CD14-positive monocyte (primary cell): ENCODE measurements around the gene RARS2. TPM values are rescaled to one million over a fixed set of nuclear protein-coding genes. Genes with fewer than 3 reads are reported as not detected.

Source experiments
- DNase-seq, 3 donors: peaks; one replicate each; pipeline ENCODE4 v3.0.0-alpha.2; 2011 to 2022
- H2AFZ ChIP-seq: 2 replicates; pipeline ENCODE4 v1.6.0; 2012; ENCODE audit warnings: mild to moderate bottlenecking, low read depth, low read length, inconsistent platforms; ENCODE audit not compliant: insufficient read depth, poor library complexity, severe bottlenecking
- H3K27ac ChIP-seq, 2 donors: 1 replicate in 1 of 2; 2 replicates in 1 of 2; pipeline ENCODE4 v1.5.1; 2012 to 2013; ENCODE audit warnings: low read length in 2 of 2, control low read depth in 1 of 2, inconsistent platforms in 1 of 2, low read depth in 1 of 2, mild to moderate bottlenecking in 1 of 2
- H3K27me3 ChIP-seq, 2 donors: one replicate each; pipeline versions ENCODE4 v1.6.0 to v1.6.1; 2011 to 2013; ENCODE audit warnings: low read length in 2 of 2; ENCODE audit not compliant: control insufficient read depth in 2 of 2, insufficient read depth in 2 of 2
- H3K36me3 ChIP-seq, 2 donors: replicated peaks in 1 of 2; 1 replicate in 1 of 2; 2 replicates in 1 of 2; pipeline versions ENCODE4 v1.5.1 to v1.6.1; 2012 to 2013; ENCODE audit warnings: low read length in 2 of 2, control low read depth in 1 of 2, inconsistent platforms in 1 of 2, mild to moderate bottlenecking in 1 of 2; ENCODE audit not compliant: insufficient read depth in 2 of 2, control insufficient read depth in 1 of 2
- H3K4me1 ChIP-seq, 2 donors: 1 replicate in 1 of 2; 2 replicates in 1 of 2; pipeline versions ENCODE4 v1.5.1 to v1.6.1; 2012 to 2013; ENCODE audit warnings: low read length in 2 of 2, control low read depth in 1 of 2, inconsistent platforms in 1 of 2, mild to moderate bottlenecking in 1 of 2, moderate library complexity in 1 of 2; ENCODE audit not compliant: insufficient read depth in 2 of 2, control insufficient read depth in 1 of 2
- H3K4me2 ChIP-seq: replicated peaks from 2 replicates; pipeline ENCODE3; 2012; ENCODE audit warnings: low read length, moderate library complexity, mild to moderate bottlenecking; ENCODE audit not compliant: poor library complexity, severe bottlenecking; ENCODE audit errors: extremely low read depth
- H3K4me3 ChIP-seq, 3 experiments: fragments of 200-600 bp in 1 of 3; sonication (generic) in 1 of 3; replicated peaks in 1 of 3; 1 replicate in 2 of 3; 2 replicates in 1 of 3; pipeline ENCODE4 v1.5.1; 2011 to 2013; ENCODE audit warnings: low read length in 3 of 3, mild to moderate bottlenecking in 3 of 3, control low read depth in 2 of 3, low read depth in 2 of 3, inconsistent platforms in 1 of 3, moderate library complexity in 1 of 3
- H3K79me2 ChIP-seq: 2 replicates; pipeline ENCODE4 v1.6.0; 2012; ENCODE audit warnings: mild to moderate bottlenecking, control low read depth, inconsistent platforms, low read length, moderate library complexity; ENCODE audit not compliant: insufficient read depth
- H3K9ac ChIP-seq: 2 replicates; pipeline ENCODE4 v1.6.0; 2017; ENCODE audit warnings: low read length, mild to moderate bottlenecking; ENCODE audit not compliant: insufficient read depth, poor library complexity, severe bottlenecking
- H3K9me3 ChIP-seq, 2 donors: replicated peaks in 1 of 2; 1 replicate in 1 of 2; 2 replicates in 1 of 2; pipeline versions ENCODE4 v1.5.1 to v1.6.1; 2012 to 2013; ENCODE audit warnings: low read length in 2 of 2, control low read depth in 1 of 2; ENCODE audit not compliant: control insufficient read depth in 1 of 2, insufficient read depth in 1 of 2
- H4K20me1 ChIP-seq: 2 replicates; pipeline ENCODE4 v1.6.0; 2012; ENCODE audit warnings: mild to moderate bottlenecking, low read length, control low read depth, moderate library complexity; ENCODE audit not compliant: insufficient read depth
- H3K27ac Mint-ChIP-seq, 7 donors: one replicate each; pipeline ENCODE4 v1.8.0; 2020; ENCODE audit warnings: mild to moderate bottlenecking in 7 of 7, mixed read lengths in 7 of 7, moderate library complexity in 6 of 7, inconsistent platforms in 2 of 7
- H3K27me3 Mint-ChIP-seq, 3 donors: one replicate each; pipeline ENCODE4 v1.8.0; 2021 to 2022; ENCODE audit warnings: low read depth in 3 of 3, mild to moderate bottlenecking in 3 of 3, mixed read lengths in 3 of 3, moderate library complexity in 3 of 3, inconsistent platforms in 1 of 3
- H3K36me3 Mint-ChIP-seq, 2 donors: one replicate each; pipeline ENCODE4 v1.8.0; 2020; ENCODE audit warnings: mixed read lengths in 2 of 2, inconsistent platforms in 1 of 2, mild to moderate bottlenecking in 1 of 2
- H3K4me1 Mint-ChIP-seq: one replicate; pipeline ENCODE4 v1.8.0; 2020; ENCODE audit warnings: mild to moderate bottlenecking, mixed read lengths
- H3K4me3 Mint-ChIP-seq, 2 donors: one replicate each; pipeline ENCODE4 v1.8.0; 2020; ENCODE audit warnings: mild to moderate bottlenecking in 2 of 2, mixed read lengths in 2 of 2, moderate library complexity in 1 of 2
- H3K9me3 Mint-ChIP-seq, 7 donors: one replicate each; pipeline ENCODE4 v1.8.0; 2020 to 2022; ENCODE audit warnings: mixed read lengths in 7 of 7, mild to moderate bottlenecking in 6 of 7, moderate library complexity in 6 of 7, inconsistent platforms in 2 of 7
- WGBS: methylation state at CpG from one replicate; pipeline ENCODE4 v1.1.5; 2013; ENCODE audit warnings: missing lambda C conversion rate; ENCODE audit not compliant: insufficient coverage; 5-methylcytosine and 5-hydroxymethylcytosine counted together
- intact Hi-C, 2 donors: fragments of 100-400 bp; cut with micrococcal nuclease; formaldehyde crosslinking; loops; one replicate each; pipeline versions ENCODE4 v1.15.0 to v1.15.1; 2023
- polyA plus RNA-seq, 3 donors: library from polyadenylated mRNA; depleted of rRNA in 1 of 3; unstranded in 2 of 3; stranded (reverse) in 1 of 3; fragments of 300-500 nt in 2 of 3; fragments of >200 nt in 1 of 3; fragmentation: Illumina TruSeq in 2 of 3; gene quantifications; 1 replicate in 2 of 3; 2 replicates in 1 of 3; pipeline ENCODE4 v1.2.3, GENCODE V29; 2012 to 2021
- TF ChIP-seq, protein P1 (sequence below): fragments of 200-600 bp; IDR thresholded peaks from one replicate; pipeline ENCODE4 v1.8.0; 2022; ENCODE audit warnings: antibody characterized with exemption, mild to moderate bottlenecking

RARS2 gene
- polyA plus RNA-seq, 3 donors: 8.6 to 33.0 (median 27.3) TPM

DNA sequence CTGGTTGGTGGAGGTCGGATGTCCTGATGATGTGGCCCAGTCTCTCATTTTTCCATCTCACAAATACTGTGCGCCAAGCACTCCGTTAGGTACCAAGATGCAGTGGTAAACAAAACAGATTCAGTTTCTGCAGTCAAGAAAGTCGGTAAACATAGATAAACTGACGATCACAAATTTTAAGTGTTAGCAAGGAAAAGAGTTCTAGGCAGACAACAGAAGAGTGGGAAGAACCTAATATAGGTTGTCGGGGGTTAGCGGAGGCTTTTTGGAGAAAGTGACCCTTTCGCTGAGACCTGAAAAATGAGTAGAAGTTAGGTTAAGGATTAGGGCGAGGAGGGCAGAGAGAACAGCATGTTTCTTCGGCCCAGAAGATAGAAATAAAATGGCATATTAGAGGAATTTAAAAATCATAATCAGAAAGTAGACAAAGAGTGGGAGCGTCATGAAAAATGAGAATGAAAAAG, 662 bp upstream of the RARS2 start:
- Mint-ChIP-seq H3K9me3 (no peaks in the 10 kb centered on the region), H3K36me3 (peaks cover 3 to 12% of the 10 kb centered on the region in 2 donors), H3K27me3 (no peaks in the 10 kb centered on the region), H3K4me1 (peaks cover 37% of the 10 kb centered on the region), H3K4me3 (peak overlapping the region; percentile 91 to 98), H3K27ac (peak overlapping the region; percentile 89 to 96 (median 93))
- peak overlapping the region; percentile 78 for H3K4me2 ChIP-seq
- H2AFZ ChIP-seq: peak overlapping the region; percentile 96
- no peak for DNase-seq
- no peaks in the 10 kb centered on the region for H3K27me3 ChIP-seq
- peaks cover 23 to 34% of the 10 kb centered on the region in 2 donors for H3K4me1 ChIP-seq
- peak overlapping the region; percentile 89 for H3K9ac ChIP-seq
- peaks cover 13% of the 10 kb centered on the region for H4K20me1 ChIP-seq
- peak overlapping the region; percentile 90 to 98 (median 93) for H3K4me3 ChIP-seq
- WGBS: 10% methylated on average over 8 of the region's 11 CpGs
- no peaks in the 10 kb centered on the region for H3K9me3 ChIP-seq
- TF ChIP-seq, protein P1, sequence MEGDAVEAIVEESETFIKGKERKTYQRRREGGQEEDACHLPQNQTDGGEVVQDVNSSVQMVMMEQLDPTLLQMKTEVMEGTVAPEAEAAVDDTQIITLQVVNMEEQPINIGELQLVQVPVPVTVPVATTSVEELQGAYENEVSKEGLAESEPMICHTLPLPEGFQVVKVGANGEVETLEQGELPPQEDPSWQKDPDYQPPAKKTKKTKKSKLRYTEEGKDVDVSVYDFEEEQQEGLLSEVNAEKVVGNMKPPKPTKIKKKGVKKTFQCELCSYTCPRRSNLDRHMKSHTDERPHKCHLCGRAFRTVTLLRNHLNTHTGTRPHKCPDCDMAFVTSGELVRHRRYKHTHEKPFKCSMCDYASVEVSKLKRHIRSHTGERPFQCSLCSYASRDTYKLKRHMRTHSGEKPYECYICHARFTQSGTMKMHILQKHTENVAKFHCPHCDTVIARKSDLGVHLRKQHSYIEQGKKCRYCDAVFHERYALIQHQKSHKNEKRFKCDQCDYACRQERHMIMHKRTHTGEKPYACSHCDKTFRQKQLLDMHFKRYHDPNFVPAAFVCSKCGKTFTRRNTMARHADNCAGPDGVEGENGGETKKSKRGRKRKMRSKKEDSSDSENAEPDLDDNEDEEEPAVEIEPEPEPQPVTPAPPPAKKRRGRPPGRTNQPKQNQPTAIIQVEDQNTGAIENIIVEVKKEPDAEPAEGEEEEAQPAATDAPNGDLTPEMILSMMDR: no peak
- peaks cover 69% of the 10 kb centered on the region for H3K79me2 ChIP-seq
- H3K36me3 ChIP-seq: peaks cover 5 to 30% of the 10 kb centered on the region in 2 donors
- intact Hi-C loops: loop anchor here in 1 of 2 donors (10.0 kb wide), 1 partner anchor 104 kb away; no protein-coding TSS in a partner anchor
- H3K27ac ChIP-seq: peak overlapping the region; percentile 66 to 98

DNA sequence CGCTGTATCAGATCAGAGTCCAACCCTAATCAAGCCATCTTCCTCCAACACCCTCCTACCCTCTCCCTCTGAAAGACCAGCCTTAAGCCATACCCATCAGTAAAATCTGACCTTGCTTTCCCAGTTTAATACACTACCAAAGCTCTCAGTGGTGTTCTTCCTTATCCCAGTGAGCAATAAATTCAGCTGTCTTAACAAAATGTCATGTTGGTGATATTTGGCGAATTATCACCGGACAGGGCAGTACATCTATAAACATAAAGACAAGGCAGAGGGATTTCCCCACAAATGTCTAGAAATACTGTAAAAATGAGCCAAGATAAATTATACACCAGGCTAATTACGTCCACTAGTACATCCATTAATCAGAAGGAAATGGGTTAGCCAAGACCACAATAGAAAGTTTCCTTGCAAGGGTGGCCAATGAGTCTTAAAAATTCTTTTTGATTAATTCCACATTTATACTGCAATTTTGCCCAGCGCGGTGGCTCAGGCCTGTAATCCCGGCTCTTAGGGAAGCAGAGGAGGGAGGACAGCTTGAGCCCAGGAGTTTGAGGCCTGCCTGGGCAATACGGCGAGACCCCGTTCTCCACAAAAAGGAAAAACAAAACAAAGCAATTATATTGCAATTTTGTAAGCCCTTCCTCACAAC, 905 bp downstream of the RARS2 start:
- WGBS: 100% methylated on average over 1 of the region's 10 CpGs
- peaks cover 0 to 16% of the 10 kb centered on the region in 2 donors for H3K36me3 Mint-ChIP-seq

More for the DNA sequence above, 905 bp downstream of the RARS2 start:
- H3K27ac ChIP-seq: peak overlapping the region in 1 of 2 donors; percentile 98
- peak overlapping the region; percentile 90 to 98 (median 93) for H3K4me3 ChIP-seq
- intact Hi-C loops: loop anchor here (10.0 kb wide), 2 partner anchors 86 to 114 kb away; partner anchors contain the start of gene SLC35A1 (in 2 of the 2)
- peaks cover 24% of the 10 kb centered on the region for H4K20me1 ChIP-seq
- no peaks in the 10 kb centered on the region for H3K27me3 ChIP-seq
- H3K9me3 ChIP-seq: no peaks in the 10 kb centered on the region
- TF ChIP-seq, protein P1: no peak
- Mint-ChIP-seq H3K4me3 (peak overlapping the region; percentile 91 to 98), H3K27me3 (no peaks in the 10 kb centered on the region), H3K4me1 (peaks cover 38% of the 10 kb centered on the region), H3K9me3 (no peaks in the 10 kb centered on the region), H3K27ac (peak overlapping the region; percentile 89 to 96 (median 92))
- peaks cover 83% of the 10 kb centered on the region for H3K79me2 ChIP-seq
- peak overlapping the region; percentile 89 for H3K9ac ChIP-seq
- H3K36me3 ChIP-seq: peaks cover 4 to 20% of the 10 kb centered on the region in 2 donors
- peak overlapping the region; percentile 78 for H3K4me2 ChIP-seq
- H2AFZ ChIP-seq: peak overlapping the region; percentile 96
- no peak for DNase-seq
- H3K4me1 ChIP-seq: peaks cover 23 to 34% of the 10 kb centered on the region in 2 donors
